SK-N-SH (cell line): ENCODE results near the gene CEL. TPM values are rescaled to one million over a fixed set of nuclear protein-coding genes. Genes with fewer than 3 reads are reported as not detected.
"Not testable (repeated sequence)": the region's sequence is repeated elsewhere in the genome, so short reads cannot be mapped to it uniquely, and the experiment has no call there.

Experiments
- CTCF ChIA-PET: fragments of 300-600, 350-600 bp; formaldehyde crosslinking; extraction: SDS; loops from one replicate; lab custom pipeline; 2021; lab: Yijun Ruan, JAX
- POLR2A ChIA-PET: fragments of 350-600 bp; sonication (Branson Sonifier 250); formaldehyde crosslinking; extraction: SDS; loops from one replicate; lab custom pipeline; 2020; ENCODE audit warnings: antibody characterized with exemption, inconsistent platforms; lab: Yijun Ruan, JAX
- DNase-seq: peaks from one replicate; pipeline ENCODE4 v3.0.0; 2012
- H2AFZ ChIP-seq: fragments of 200-600 bp; sonication (generic); 2 replicates; pipeline ENCODE4 v1.8.1; 2016; ENCODE audit warnings: antibody characterized with exemption, mild to moderate bottlenecking, low read depth
- H3F3A ChIP-seq: fragments of 200-600 bp; sonication (generic); replicated peaks from 2 replicates; pipeline ENCODE3; 2016; ENCODE audit warnings: antibody characterized with exemption, mild to moderate bottlenecking; ENCODE audit not compliant: insufficient read depth
- H3K27ac ChIP-seq, 2 experiments: fragments of 200-500 bp in 1 of 2; fragments of 200-600 bp in 1 of 2; sonication (Bioruptor generic) in 1 of 2; sonication (generic), shearing (Covaris generic) in 1 of 2; 2 replicates each; pipeline versions ENCODE4 v1.5.1 to v1.6.1; 2014 to 2016; ENCODE audit warnings: low read depth in 2 of 2, inconsistent platforms in 1 of 2, low read length in 1 of 2, mild to moderate bottlenecking in 1 of 2, mixed read lengths in 1 of 2
- H3K27me3 ChIP-seq: fragments of 200-600 bp; sonication (generic), shearing (Covaris generic); 2 replicates; pipeline ENCODE4 v1.6.1; 2016; ENCODE audit warnings: mixed run types; ENCODE audit not compliant: insufficient read depth
- H3K36me3 ChIP-seq, 2 experiments: fragments of 200-500 bp in 1 of 2; fragments of 200-600 bp in 1 of 2; sonication (Bioruptor generic) in 1 of 2; sonication (generic) in 1 of 2; replicated peaks in 1 of 2; 2 replicates each; pipeline versions ENCODE3 to v1.5.1; 2014 to 2016; ENCODE audit warnings: low read length in 1 of 2, mild to moderate bottlenecking in 1 of 2; ENCODE audit not compliant: insufficient read depth in 2 of 2, control insufficient read depth in 1 of 2
- H3K4me1 ChIP-seq, 2 experiments: fragments of 200-500 bp in 1 of 2; fragments of 200-600 bp in 1 of 2; sonication (Bioruptor generic) in 1 of 2; sonication (generic), shearing (Covaris generic) in 1 of 2; 2 replicates each; pipeline versions ENCODE4 v1.5.1 to v1.6.1; 2014 to 2016; ENCODE audit warnings: low read depth in 1 of 2, low read length in 1 of 2, mixed run types in 1 of 2; ENCODE audit not compliant: insufficient read depth in 2 of 2, control insufficient read depth in 1 of 2
- H3K4me2 ChIP-seq: fragments of 200-600 bp; sonication (generic), shearing (Covaris generic); 2 replicates; pipeline ENCODE4 v1.6.1; 2017; ENCODE audit warnings: mixed run types
- H3K4me3 ChIP-seq, 2 experiments: fragments of 200-500 bp in 1 of 2; fragments of 200-600 bp in 1 of 2; sonication (Bioruptor generic) in 1 of 2; sonication (generic), shearing (Covaris generic) in 1 of 2; 2 replicates each; pipeline versions ENCODE4 v1.5.1 to v1.8.1; 2014 to 2016; ENCODE audit warnings: low read depth in 2 of 2, inconsistent platforms in 1 of 2, low read length in 1 of 2, mild to moderate bottlenecking in 1 of 2, mixed read lengths in 1 of 2, moderate library complexity in 1 of 2
- H3K79me2 ChIP-seq: fragments of 200-600 bp; sonication (generic); 2 replicates; pipeline ENCODE4 v1.8.1; 2017; ENCODE audit warnings: mild to moderate bottlenecking; ENCODE audit not compliant: insufficient read depth
- H3K9ac ChIP-seq: fragments of 200-600 bp; sonication (generic); 2 replicates; pipeline ENCODE4 v1.6.1; 2017; ENCODE audit warnings: mixed run types
- H3K9me2 ChIP-seq: fragments of 200-600 bp; sonication (generic); 2 replicates; pipeline ENCODE4 v1.6.1; 2017; ENCODE audit warnings: mixed run types
- H3K9me3 ChIP-seq: fragments of 200-600 bp; sonication (generic); 2 replicates; pipeline ENCODE4 v1.6.1; 2017; ENCODE audit warnings: mixed run types, mild to moderate bottlenecking, moderate library complexity
- H4K20me1 ChIP-seq: fragments of 200-600 bp; sonication (generic); 2 replicates; pipeline ENCODE4 v1.6.1; 2017; ENCODE audit warnings: mild to moderate bottlenecking, mixed run types; ENCODE audit not compliant: insufficient read depth
- CHD2 ChIP-seq: fragments of 150-350 bp; IDR thresholded peaks from 2 replicates; pipeline ENCODE4 v1.6.1; 2018; ENCODE audit warnings: low read length; ENCODE audit not compliant: partially characterized antibody
- FOXJ3 ChIP-seq: sonication (generic); formaldehyde crosslinking; IDR thresholded peaks from 2 replicates; pipeline ENCODE4 v1.5.1; 2020; ENCODE audit warnings: mild to moderate bottlenecking, missing genetic modification reagents
- GABPA ChIP-seq: IDR thresholded peaks from 2 replicates; pipeline ENCODE4 v1.4.0; 2012; ENCODE audit warnings: low read depth, mild to moderate bottlenecking
- JUND ChIP-seq: IDR thresholded peaks from 2 replicates; pipeline ENCODE4 v1.4.0; 2012
- RCOR1 ChIP-seq: fragments of 150-350 bp; IDR thresholded peaks from 2 replicates; pipeline ENCODE4 v1.6.1; 2017; ENCODE audit warnings: antibody characterized with exemption, low read length
- RFX5 ChIP-seq: IDR thresholded peaks from 2 replicates; pipeline ENCODE4 v1.6.1; 2012; ENCODE audit warnings: mild to moderate bottlenecking, improper control_type of control experiment, low read length
- SIN3A ChIP-seq: IDR thresholded peaks from 2 replicates; pipeline ENCODE4 v1.6.1; 2012; ENCODE audit warnings: low read depth, mild to moderate bottlenecking, low read length, moderate library complexity, borderline replicate concordance
- WGBS: methylation state at CpG from one replicate; pipeline ENCODE4 v1.1.6; 2017; ENCODE audit warnings: low lambda C conversion rate; 5-methylcytosine and 5-hydroxymethylcytosine counted together
- polyA plus RNA-seq, 3 experiments: library from polyadenylated mRNA; depleted of rRNA; stranded (reverse); fragments of >200 nt; gene quantifications; 2 replicates each; pipeline ENCODE4 v1.2.3, GENCODE V29; 2012
- TF ChIP-seq, protein P1 (sequence below): fragments of 150-350 bp; IDR thresholded peaks from 2 replicates; pipeline ENCODE4 v1.6.1; 2017; ENCODE audit warnings: antibody characterized with exemption, low read length, low read depth, borderline replicate concordance
- TF ChIP-seq, protein P2 (sequence below): IDR thresholded peaks from 2 replicates; pipeline ENCODE4 v1.4.0; 2012; ENCODE audit warnings: low read depth, borderline replicate concordance

The CEL gene
- polyA plus RNA-seq, 1 of the 3 experiments (the other 2 are of a cell fraction): 0.87 TPM

DNA sequence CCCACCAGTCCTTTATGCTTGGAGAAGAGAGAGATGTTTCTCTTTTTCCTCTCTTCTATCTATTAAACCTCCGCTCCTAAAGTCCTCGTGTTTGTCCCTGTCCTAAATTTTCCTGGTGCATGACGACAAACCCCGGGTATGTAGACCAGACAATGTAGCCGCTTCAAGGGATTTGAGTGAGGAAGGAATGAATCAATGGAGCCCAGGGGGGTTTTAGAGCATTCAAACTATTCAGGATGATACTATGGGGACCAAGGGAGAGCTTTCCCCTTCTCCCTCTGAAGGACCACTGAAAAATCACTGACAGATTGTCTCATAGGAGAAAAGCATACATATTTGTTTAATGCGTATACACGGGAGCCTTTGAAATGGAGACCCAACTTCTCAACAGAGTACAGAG lies 18.4 kb downstream of the CEL start (continued):
- TF ChIP-seq, protein P1, sequence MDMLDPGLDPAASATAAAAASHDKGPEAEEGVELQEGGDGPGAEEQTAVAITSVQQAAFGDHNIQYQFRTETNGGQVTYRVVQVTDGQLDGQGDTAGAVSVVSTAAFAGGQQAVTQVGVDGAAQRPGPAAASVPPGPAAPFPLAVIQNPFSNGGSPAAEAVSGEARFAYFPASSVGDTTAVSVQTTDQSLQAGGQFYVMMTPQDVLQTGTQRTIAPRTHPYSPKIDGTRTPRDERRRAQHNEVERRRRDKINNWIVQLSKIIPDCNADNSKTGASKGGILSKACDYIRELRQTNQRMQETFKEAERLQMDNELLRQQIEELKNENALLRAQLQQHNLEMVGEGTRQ: no peak
- TF ChIP-seq FOXJ3: no peak
- TF ChIP-seq, protein P2, sequence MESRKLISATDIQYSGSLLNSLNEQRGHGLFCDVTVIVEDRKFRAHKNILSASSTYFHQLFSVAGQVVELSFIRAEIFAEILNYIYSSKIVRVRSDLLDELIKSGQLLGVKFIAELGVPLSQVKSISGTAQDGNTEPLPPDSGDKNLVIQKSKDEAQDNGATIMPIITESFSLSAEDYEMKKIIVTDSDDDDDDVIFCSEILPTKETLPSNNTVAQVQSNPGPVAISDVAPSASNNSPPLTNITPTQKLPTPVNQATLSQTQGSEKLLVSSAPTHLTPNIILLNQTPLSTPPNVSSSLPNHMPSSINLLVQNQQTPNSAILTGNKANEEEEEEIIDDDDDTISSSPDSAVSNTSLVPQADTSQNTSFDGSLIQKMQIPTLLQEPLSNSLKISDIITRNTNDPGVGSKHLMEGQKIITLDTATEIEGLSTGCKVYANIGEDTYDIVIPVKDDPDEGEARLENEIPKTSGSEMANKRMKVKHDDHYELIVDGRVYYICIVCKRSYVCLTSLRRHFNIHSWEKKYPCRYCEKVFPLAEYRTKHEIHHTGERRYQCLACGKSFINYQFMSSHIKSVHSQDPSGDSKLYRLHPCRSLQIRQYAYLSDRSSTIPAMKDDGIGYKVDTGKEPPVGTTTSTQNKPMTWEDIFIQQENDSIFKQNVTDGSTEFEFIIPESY: no peak
- TF ChIP-seq CHD2: no peak
- no peak for TF ChIP-seq GABPA
- no peak for TF ChIP-seq RFX5
- no peak for TF ChIP-seq RCOR1
- TF ChIP-seq JUND: no peak
- TF ChIP-seq SIN3A: no peak

DNA sequence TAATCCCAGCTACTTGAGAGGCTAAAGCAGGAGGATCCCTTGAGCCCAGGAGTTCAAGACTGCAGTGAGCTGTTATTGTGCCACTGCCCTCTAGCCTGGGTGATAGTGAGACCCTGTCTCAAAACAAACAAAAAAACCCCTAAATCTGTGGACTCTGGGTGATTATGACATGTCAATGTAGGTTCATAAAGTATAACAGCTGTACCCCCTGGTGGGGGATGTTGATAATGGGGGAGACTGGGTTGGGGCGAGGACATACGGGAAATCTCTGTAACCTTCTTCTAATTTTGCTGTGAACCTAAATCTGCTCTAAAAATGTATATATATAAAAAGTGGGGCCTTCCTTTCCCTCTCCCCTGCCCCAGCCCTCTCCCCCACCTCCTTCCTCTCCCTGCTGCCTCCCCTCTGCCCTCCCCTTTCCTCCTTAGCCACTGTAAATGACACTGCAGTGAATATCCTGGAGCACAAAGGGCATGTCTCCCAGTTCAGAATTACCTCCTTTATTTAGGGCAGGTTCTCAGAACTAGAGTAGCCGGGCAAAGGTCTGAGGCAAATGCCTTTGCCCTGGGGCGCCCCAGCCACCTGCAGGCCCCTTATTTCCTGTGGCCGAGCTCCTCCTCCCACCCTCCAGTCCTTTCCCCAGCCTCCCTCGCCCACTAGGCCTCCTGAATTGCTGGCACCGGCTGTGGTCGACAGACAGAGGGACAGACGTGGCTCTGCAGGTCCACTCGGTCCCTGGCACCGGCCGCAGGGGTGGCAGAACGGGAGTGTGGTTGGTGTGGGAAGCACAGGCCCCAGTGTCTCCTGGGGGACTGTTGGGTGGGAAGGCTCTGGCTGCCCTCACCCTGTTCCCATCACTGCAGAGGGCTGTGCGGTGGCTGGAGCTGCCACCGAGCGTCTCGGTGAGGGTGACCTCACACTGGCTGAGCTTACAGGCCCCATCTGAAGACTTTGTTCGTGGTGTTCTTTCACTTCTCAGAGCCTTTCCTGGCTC lies 19.3 kb downstream of the CEL start:
- H2AFZ ChIP-seq, H3K9me3 ChIP-seq, H3K27me3 ChIP-seq, H3F3A ChIP-seq, H3K79me2 ChIP-seq, H4K20me1 ChIP-seq, H3K9ac ChIP-seq, DNase-seq, H3K9me2 ChIP-seq, H3K4me1 ChIP-seq, H3K4me3 ChIP-seq, H3K36me3 ChIP-seq, POLR2A ChIA-PET, H3K4me2 ChIP-seq, H3K27ac ChIP-seq: not testable (repeated sequence)
- 79% methylated on average over 7 of the region's 18 CpGs for WGBS
- CTCF ChIA-PET: interaction anchor here (0.7 to 1.3 kb wide), 2 partner anchors 9 to 63 kb away, joined by 3 read pairs; no protein-coding TSS in a partner anchor

DNA sequence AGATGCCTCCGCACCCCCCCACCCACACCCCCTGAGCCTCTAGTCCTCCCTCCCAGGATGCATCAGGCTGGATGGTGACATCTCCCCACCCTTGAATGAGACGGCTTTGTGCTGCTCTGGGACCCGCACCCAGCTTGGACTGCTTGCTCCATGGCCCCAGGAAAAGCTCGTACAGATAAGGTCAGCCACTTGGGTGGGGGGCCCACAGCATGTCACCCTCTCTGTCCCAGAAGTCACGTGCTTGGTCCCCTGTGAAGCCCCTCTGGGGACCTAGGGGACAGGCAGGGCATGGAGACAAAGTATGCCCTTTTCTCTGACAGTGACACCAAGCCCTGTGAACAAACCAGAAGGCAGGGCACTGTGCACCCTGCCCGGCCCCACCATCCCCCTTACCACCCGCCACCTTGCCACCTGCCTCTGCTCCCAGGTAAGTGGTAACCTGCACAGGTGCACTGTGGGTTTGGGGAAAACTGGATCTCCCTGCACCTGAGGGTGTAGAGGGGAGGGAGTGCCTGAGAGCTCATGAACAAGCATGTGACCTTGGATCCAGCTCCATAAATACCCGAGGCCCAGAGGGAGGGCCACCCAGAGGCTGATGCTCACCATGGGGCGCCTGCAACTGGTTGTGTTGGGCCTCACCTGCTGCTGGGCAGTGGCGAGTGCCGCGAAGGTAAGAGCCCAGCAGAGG lies 20.3 kb downstream of the CEL start:
- POLR2A ChIA-PET, H3K9ac ChIP-seq, H3K4me2 ChIP-seq, H3K4me1 ChIP-seq, H3K9me3 ChIP-seq, H3K79me2 ChIP-seq, DNase-seq, H3K9me2 ChIP-seq, H3F3A ChIP-seq, H3K27me3 ChIP-seq, H4K20me1 ChIP-seq, CTCF ChIA-PET, H3K36me3 ChIP-seq, H3K27ac ChIP-seq, H2AFZ ChIP-seq, H3K4me3 ChIP-seq: not testable (repeated sequence)
- 55% methylated on average over 7 of the region's 12 CpGs for WGBS

DNA sequence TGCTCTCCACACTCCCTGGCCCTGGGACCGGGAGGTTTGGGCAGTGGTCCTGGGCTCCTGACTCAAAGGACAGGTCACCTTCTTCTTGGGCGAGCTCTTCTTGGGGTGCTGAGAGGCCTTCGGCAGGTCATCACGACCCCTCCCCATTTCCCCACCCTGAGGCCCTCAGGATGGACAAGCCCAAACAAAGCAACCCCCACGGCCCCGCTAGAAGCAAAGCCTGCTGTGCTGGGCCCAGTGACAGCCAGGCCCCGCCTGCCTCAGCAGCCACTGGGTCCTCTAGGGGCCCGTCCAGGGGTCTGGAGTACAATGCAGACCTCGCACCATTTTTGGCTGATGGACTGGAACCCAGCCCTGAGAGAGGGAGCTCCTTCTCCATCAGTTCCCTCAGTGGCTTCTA lies 21.9 kb downstream of the CEL start:
- POLR2A ChIA-PET, CTCF ChIA-PET: not testable (repeated sequence)
- 53% methylated on average over 6 of the region's 9 CpGs for WGBS

More for the DNA sequence above, 21.9 kb downstream of the CEL start:
- H3K27me3 ChIP-seq, H4K20me1 ChIP-seq, H3K27ac ChIP-seq, DNase-seq, H3K4me2 ChIP-seq, H3F3A ChIP-seq, H3K9ac ChIP-seq, H3K9me3 ChIP-seq, H3K9me2 ChIP-seq, H3K36me3 ChIP-seq, H3K4me3 ChIP-seq, H3K79me2 ChIP-seq, H2AFZ ChIP-seq: not testable (repeated sequence)
- H3K4me1 ChIP-seq: peaks cover 0 to 11% of the 10 kb centered on the region in 2 experiments; a peak in 1 of 4 replicates
